Activated T-helper 1 cell treated with anti-CD3 and anti-CD28 coated beads, Interleukin-2, amount 50 U/mL, for 16 hours (primary cell): ENCODE results near the gene PPARGC1A.

Source experiments
- DNase-seq, 2 donors: peaks; one replicate each; pipeline ENCODE4 v3.0.0-alpha.2; 2020; ENCODE audit warnings: low read depth in 1 of 2, low spot score in 1 of 2

Gene PPARGC1A

GRCh38 chr4:23775694-23776093 lies 114.2 kb downstream of the PPARGC1A start:
- no peak for DNase-seq

GRCh38 chr4:23774909-23775308 lies 114.9 kb downstream of the PPARGC1A start:
- no peak for DNase-seq

- DNase-seq = no peak
Measured at GRCh38 chr4:23773884-23774636, 115.8 kb downstream of the PPARGC1A start.

GRCh38 chr4:23770011-23770410 lies 119.8 kb downstream of the PPARGC1A start:
- DNase-seq = no peak

GRCh38 chr4:23769406-23769805 lies 120.4 kb downstream of the PPARGC1A start:
- DNase-seq = no peak

- DNase-seq = no peak
Measured at GRCh38 chr4:23768541-23768940, 121.3 kb downstream of the PPARGC1A start.

GRCh38 chr4:23766344-23766743 lies 123.5 kb downstream of the PPARGC1A start:
- DNase-seq = no peak

GRCh38 chr4:23763559-23763958 lies 126.3 kb downstream of the PPARGC1A start:
- DNase-seq = no peak

- no peak for DNase-seq
Measured at GRCh38 chr4:23762551-23762950, 127.3 kb downstream of the PPARGC1A start.

- no peak for DNase-seq
Measured at GRCh38 chr4:23759066-23759465, 130.8 kb downstream of the PPARGC1A start.

- no peak for DNase-seq
Measured at GRCh38 chr4:23754688-23755087, 135.2 kb downstream of the PPARGC1A start.

GRCh38 chr4:23750125-23750524 lies 139.7 kb downstream of the PPARGC1A start:
- DNase-seq = no peak

- DNase-seq = no peak
Measured at GRCh38 chr4:23747281-23747735, 142.5 kb downstream of the PPARGC1A start.

- no peak for DNase-seq
Measured at GRCh38 chr4:23746672-23747071, 143.2 kb downstream of the PPARGC1A start.

- DNase-seq = no peak
Measured at GRCh38 chr4:23746027-23746426, 143.8 kb downstream of the PPARGC1A start.

- DNase-seq = no peak
Measured at GRCh38 chr4:23745377-23745776, 144.5 kb downstream of the PPARGC1A start.
